Astrocyte of the hippocampus (primary cell): ENCODE data around the gene HDDC2.

ENCODE experiments used
- DNase-seq: peaks from one replicate; pipeline ENCODE4 v3.0.0; 2011; ENCODE audit warnings: low read depth, low spot score

The HDDC2 gene

GRCh38 chr6:125271486-125272159, 30.1 kb downstream of the HDDC2 start:
- no peak for DNase-seq

GRCh38 chr6:125270380-125270779, 31.4 kb downstream of the HDDC2 start:
- DNase-seq: no peak

GRCh38 chr6:125269328-125269985, 32.3 kb downstream of the HDDC2 start:
- no peak for DNase-seq

- no peak for DNase-seq
These were observed 33.0 kb downstream of the HDDC2 start for GRCh38 chr6:125268765-125269164.

GRCh38 chr6:125267806-125268523, 33.8 kb downstream of the HDDC2 start:
- DNase-seq: no peak

GRCh38 chr6:125264476-125264875, 37.3 kb downstream of the HDDC2 start:
- no peak for DNase-seq

GRCh38 chr6:125262016-125263013, 39.5 kb downstream of the HDDC2 start:
- DNase-seq: peak; percentile 71

GRCh38 chr6:125259354-125259736, 42.4 kb downstream of the HDDC2 start:
- no peak for DNase-seq

- DNase-seq: no peak
These were observed 43.0 kb downstream of the HDDC2 start for GRCh38 chr6:125258651-125259353.

- DNase-seq: peak; percentile 76
These were observed 44.4 kb downstream of the HDDC2 start for GRCh38 chr6:125257351-125257750.

- no peak for DNase-seq
These were observed 46.6 kb downstream of the HDDC2 start for GRCh38 chr6:125255201-125255600.

GRCh38 chr6:125254321-125254720, 47.4 kb downstream of the HDDC2 start:
- DNase-seq: no peak

GRCh38 chr6:125253881-125254280, 47.9 kb downstream of the HDDC2 start:
- no peak for DNase-seq

- DNase-seq: peak; percentile 33
These were observed 48.9 kb downstream of the HDDC2 start for GRCh38 chr6:125252891-125253290.

GRCh38 chr6:125251516-125252220, 50.1 kb downstream of the HDDC2 start:
- DNase-seq: peak; percentile 22

- DNase-seq: no peak
These were observed 51.3 kb downstream of the HDDC2 start for GRCh38 chr6:125250511-125250910.

- no peak for DNase-seq
These were observed 53.6 kb downstream of the HDDC2 start for GRCh38 chr6:125248136-125248535.

GRCh38 chr6:125246566-125246965, 55.2 kb downstream of the HDDC2 start:
- DNase-seq: no peak

- DNase-seq: no peak
These were observed 56.1 kb downstream of the HDDC2 start for GRCh38 chr6:125245523-125246264.

GRCh38 chr6:125245109-125245508, 56.7 kb downstream of the HDDC2 start:
- no peak for DNase-seq
